Vagina (tissue), 2 donors: ENCODE data around the gene UBR2.

Experiments used
- POLR2A ChIP-seq, 2 donors: fragments of 450-650 bp; IDR thresholded peaks; one replicate each; pipeline ENCODE4 v1.6.1; 2017; ENCODE audit warnings: antibody characterized with exemption in 2 of 2, mild to moderate bottlenecking in 2 of 2, moderate library complexity in 2 of 2
- TF ChIP-seq, protein P1 (sequence below), 3 experiments: fragments of 450-650 bp in 2 of 3; fragments of 200-600 bp in 1 of 3; sonication (generic) in 1 of 3; IDR thresholded peaks; one replicate each; pipeline ENCODE4 v1.5.1; 2017 to 2019; ENCODE audit warnings: antibody characterized with exemption in 3 of 3, mild to moderate bottlenecking in 2 of 3, moderate library complexity in 2 of 3

DNA sequence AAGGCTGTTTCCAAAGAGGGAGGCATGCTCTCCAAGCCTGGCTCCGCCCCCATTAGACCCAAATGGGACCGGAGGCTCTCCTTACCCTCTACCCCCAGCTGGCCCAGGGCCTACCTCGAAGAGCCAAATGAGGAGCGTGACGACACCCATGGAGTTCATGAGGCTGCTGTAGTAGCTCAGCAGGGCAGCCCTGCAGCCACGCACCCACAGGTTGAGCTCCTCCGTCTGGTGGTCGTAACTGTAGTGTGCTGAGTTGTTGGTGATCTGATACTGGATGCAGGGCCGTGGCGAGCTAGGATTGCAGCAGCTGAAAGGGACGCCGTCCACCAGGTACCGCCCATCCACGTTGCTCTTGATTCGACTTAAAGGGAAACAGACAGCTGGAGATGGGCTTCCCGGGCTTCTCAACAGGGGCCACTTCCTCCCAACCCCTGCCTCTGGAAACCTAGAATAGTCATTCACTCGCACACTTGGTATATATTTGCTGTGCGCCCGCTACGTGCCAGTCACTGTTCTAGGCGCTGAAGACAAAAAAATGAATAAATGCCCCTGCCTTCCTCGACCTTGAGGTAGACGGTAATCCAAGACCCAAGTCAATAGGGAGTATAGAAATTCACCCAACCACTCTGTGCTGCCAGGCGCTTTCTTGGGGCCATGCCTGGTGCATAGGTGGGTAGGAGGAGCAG, 140.6 kb downstream of the UBR2 start:
- TF ChIP-seq, protein P1, sequence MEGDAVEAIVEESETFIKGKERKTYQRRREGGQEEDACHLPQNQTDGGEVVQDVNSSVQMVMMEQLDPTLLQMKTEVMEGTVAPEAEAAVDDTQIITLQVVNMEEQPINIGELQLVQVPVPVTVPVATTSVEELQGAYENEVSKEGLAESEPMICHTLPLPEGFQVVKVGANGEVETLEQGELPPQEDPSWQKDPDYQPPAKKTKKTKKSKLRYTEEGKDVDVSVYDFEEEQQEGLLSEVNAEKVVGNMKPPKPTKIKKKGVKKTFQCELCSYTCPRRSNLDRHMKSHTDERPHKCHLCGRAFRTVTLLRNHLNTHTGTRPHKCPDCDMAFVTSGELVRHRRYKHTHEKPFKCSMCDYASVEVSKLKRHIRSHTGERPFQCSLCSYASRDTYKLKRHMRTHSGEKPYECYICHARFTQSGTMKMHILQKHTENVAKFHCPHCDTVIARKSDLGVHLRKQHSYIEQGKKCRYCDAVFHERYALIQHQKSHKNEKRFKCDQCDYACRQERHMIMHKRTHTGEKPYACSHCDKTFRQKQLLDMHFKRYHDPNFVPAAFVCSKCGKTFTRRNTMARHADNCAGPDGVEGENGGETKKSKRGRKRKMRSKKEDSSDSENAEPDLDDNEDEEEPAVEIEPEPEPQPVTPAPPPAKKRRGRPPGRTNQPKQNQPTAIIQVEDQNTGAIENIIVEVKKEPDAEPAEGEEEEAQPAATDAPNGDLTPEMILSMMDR (IDR thresholded peaks at IDR 0.05), result no peak
- TF ChIP-seq POLR2A (IDR thresholded peaks at IDR 0.05), result no peak
